ENCODE results near the gene PTPRD.

PTPRD gene

DNA sequence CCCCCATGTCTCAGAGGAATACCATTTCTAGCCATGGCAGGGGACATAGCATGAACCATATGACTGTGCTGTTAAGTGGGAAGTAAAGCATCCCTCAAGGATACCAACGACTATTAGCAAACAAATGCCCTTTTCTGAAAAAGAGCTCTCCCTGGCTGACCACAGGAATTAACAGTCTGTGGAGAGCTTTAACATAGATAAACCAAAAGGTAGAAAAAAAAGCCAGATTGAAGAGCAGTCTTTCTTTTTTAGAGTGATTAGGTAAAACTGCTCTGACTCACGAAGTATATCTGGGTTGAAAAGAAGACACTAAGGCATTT lies 2280.5 kb downstream of the PTPRD start:
- H3K9me3 ChIP-seq (ENCODE audit: control insufficient read depth, insufficient read depth, low read length) = no peaks in the 10 kb centered on the region; the same call in 1 of the 2 replicates
- no peaks in the 10 kb centered on the region for H3K36me3 ChIP-seq (ENCODE audit: insufficient read depth, low read length)
- no peaks in the 10 kb centered on the region for H3K4me1 ChIP-seq (ENCODE audit: insufficient read depth, low read length)
- no peak overlapping the region for H3K9ac ChIP-seq (ENCODE audit: low read depth, low read length)

DNA sequence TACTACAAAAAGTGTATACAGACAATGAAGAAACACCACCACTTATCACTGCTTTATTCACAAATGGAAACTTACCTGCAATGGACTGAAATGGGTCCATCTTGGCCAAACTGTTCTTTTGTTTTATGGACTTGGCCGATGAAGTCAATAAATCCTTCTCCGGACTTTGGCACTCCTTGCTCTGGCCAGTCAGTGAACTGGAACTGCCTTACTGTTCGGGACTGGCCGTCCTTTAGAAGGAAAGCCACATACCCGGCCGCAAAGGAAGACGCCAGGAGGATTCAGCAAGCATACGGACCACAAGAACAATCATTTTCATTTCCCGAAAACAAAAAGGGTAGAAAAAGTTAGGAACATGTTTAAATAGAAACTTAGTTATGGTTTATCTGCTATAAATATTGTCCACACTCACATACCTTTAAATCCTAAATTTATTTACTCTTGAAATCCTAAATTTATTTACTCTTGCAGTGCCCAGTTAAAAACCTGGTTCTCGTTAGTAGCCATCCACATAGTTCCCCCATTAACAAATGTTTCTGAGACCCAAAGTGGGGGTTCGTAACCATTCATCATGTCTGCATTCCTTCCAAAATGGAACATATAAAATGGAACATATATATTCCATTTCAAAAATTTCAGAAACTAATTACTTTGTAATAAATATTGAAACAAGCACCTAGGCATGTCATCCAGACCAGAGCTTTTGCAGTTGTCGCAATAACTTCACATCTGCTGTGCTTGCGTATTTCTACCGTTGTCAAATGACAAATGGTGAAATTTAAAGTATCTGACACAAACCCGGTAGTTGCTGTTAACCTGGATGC lies 2281.1 kb downstream of the PTPRD start:
- H3K4me1 ChIP-seq (ENCODE audit: insufficient read depth, low read length) = no peaks in the 10 kb centered on the region
- H3K36me3 ChIP-seq (ENCODE audit: insufficient read depth, low read length) = no peaks in the 10 kb centered on the region
- H3K9ac ChIP-seq (ENCODE audit: low read depth, low read length) = no peak overlapping the region
- H3K9me3 ChIP-seq (ENCODE audit: control insufficient read depth, insufficient read depth, low read length) = no peaks in the 10 kb centered on the region; the same call in 1 of the 2 replicates

GRCh38 chr9:8329561-8330283 lies 2283.1 kb downstream of the PTPRD start:
- no peaks in the 10 kb centered on the region; the same call in 1 of the 2 replicates for H3K9me3 ChIP-seq (ENCODE audit: control insufficient read depth, insufficient read depth, low read length)
- H3K4me1 ChIP-seq (ENCODE audit: insufficient read depth, low read length) = no peaks in the 10 kb centered on the region
- no peak overlapping the region for H3K9ac ChIP-seq (ENCODE audit: low read depth, low read length)
- H3K36me3 ChIP-seq (ENCODE audit: insufficient read depth, low read length) = no peaks in the 10 kb centered on the region

GRCh38 chr9:8315211-8315610 lies 2297.6 kb downstream of the PTPRD start:
- Histone ChIP-seq H3K9me3 (ENCODE audit: control insufficient read depth, insufficient read depth, low read length) (no peaks in the 10 kb centered on the region), H3K4me1 (ENCODE audit: insufficient read depth, low read length) (no peaks in the 10 kb centered on the region), H3K9ac (ENCODE audit: low read depth, low read length) (no peak overlapping the region), H3K36me3 (ENCODE audit: insufficient read depth, low read length) (no peaks in the 10 kb centered on the region)

DNA sequence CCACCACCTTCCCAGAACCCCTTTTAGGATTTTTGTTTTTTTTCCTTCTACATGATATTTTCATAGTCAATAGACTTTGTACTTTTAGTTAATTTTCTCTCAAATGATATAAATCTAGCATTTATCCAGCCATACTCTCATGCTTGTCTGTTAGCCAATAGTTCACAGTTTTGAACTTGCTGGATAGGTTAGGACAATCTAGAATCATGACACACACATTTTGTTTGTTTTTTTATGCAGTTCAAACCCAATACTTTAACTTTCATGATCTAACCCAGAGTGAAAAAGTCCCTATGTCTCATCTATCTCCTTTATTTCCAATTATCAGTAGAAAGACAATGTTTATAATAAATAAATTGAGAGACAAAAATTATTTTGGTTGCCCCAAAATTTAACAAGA lies 2303.5 kb downstream of the PTPRD start:
- H3K9ac ChIP-seq (ENCODE audit: low read depth, low read length) = no peak overlapping the region
- H3K4me1 ChIP-seq (ENCODE audit: insufficient read depth, low read length) = no peaks in the 10 kb centered on the region
- no peaks in the 10 kb centered on the region for H3K9me3 ChIP-seq (ENCODE audit: control insufficient read depth, insufficient read depth, low read length)
- H3K36me3 ChIP-seq (ENCODE audit: insufficient read depth, low read length) = no peaks in the 10 kb centered on the region

DNA sequence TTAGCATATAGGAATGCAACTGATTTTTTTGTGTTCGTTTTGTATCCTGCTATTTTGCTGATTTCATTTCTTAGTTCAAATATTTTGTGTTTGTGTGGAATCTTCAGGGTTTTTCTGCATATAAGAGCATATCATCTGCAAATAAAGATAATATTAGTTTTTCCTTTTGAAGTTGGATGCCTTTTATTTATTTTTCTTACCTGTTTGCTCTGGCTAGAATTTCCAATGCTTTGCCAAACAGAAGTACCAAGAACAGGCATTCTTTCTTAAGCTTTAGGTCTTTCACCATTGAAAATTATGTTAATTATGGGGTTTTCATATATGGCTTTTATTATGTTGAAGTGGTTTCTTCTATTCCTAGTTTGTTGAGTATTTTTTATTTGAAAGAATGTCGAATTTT lies 2308.1 kb downstream of the PTPRD start:
- Histone ChIP-seq H3K4me1 (ENCODE audit: insufficient read depth, low read length) (no peaks in the 10 kb centered on the region), H3K9me3 (ENCODE audit: control insufficient read depth, insufficient read depth, low read length) (0 out of 2 replicates have a peak, but pooled peaks cover 4% of the 10 kb centered on the region), H3K36me3 (ENCODE audit: insufficient read depth, low read length) (no peaks in the 10 kb centered on the region)

GRCh38 chr9:8301296-8301695 lies 2311.5 kb downstream of the PTPRD start:
- Histone ChIP-seq H3K4me1 (ENCODE audit: insufficient read depth, low read length) (no peaks in the 10 kb centered on the region), H3K36me3 (ENCODE audit: insufficient read depth, low read length) (no peaks in the 10 kb centered on the region), H3K9me3 (ENCODE audit: control insufficient read depth, insufficient read depth, low read length) (0 out of 2 replicates have a peak, but pooled peaks cover 4% of the 10 kb centered on the region), H3K9ac (ENCODE audit: low read depth, low read length) (no peak overlapping the region)

More for the DNA sequence above, 2308.1 kb downstream of the PTPRD start:
- no peak overlapping the region for H3K9ac ChIP-seq (ENCODE audit: low read depth, low read length)

DNA sequence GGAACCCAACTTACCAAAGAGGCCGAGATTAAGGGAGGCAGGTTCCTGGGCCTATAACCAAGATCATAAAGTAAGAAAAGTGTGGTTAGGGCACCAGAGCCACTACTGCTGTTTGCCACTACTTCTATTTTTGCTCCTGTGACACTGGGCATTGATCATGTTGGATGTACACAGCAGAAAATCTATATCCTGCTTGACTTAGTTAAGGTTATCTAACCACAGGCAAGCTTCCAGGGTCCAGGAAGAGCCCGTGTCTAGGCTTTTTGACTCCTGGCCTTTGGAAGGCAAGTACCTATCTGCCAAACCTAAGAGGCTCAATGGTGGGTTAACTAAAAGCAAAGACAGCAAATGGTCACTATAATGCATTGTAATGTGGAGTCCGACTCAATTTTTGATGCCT lies 2315.8 kb downstream of the PTPRD start:
- no peaks in the 10 kb centered on the region for H3K36me3 ChIP-seq (ENCODE audit: insufficient read depth, low read length)
- H3K9me3 ChIP-seq (ENCODE audit: control insufficient read depth, insufficient read depth, low read length) = 0 out of 2 replicates have a peak, but pooled peaks cover 2% of the 10 kb centered on the region
- no peaks in the 10 kb centered on the region for H3K4me1 ChIP-seq (ENCODE audit: insufficient read depth, low read length)
- H3K9ac ChIP-seq (ENCODE audit: low read depth, low read length) = no peak overlapping the region

- H3K4me1 ChIP-seq (ENCODE audit: insufficient read depth, low read length) = no peaks in the 10 kb centered on the region
- 0 out of 2 replicates have a peak, but pooled peaks cover 2% of the 10 kb centered on the region for H3K9me3 ChIP-seq (ENCODE audit: control insufficient read depth, insufficient read depth, low read length)
These were observed 2320.1 kb downstream of the PTPRD start for GRCh38 chr9:8292657-8293056.

GRCh38 chr9:8289681-8290080 lies 2323.1 kb downstream of the PTPRD start:
- H3K9me3 ChIP-seq (ENCODE audit: control insufficient read depth, insufficient read depth, low read length) = 0 out of 2 replicates have a peak, but pooled peaks cover 2% of the 10 kb centered on the region

More at GRCh38 chr9:8292657-8293056, 2320.1 kb downstream of the PTPRD start:
- H3K36me3 ChIP-seq (ENCODE audit: insufficient read depth, low read length) = no peaks in the 10 kb centered on the region
- H3K9ac ChIP-seq (ENCODE audit: low read depth, low read length) = no peak overlapping the region

GRCh38 chr9:8287970-8288369 lies 2324.8 kb downstream of the PTPRD start:
- Histone ChIP-seq H3K9me3 (ENCODE audit: control insufficient read depth, insufficient read depth, low read length) (no peaks in the 10 kb centered on the region), H3K9ac (ENCODE audit: low read depth, low read length) (no peak overlapping the region), H3K4me1 (ENCODE audit: insufficient read depth, low read length) (no peaks in the 10 kb centered on the region; the same call in 1 of the 2 replicates), H3K36me3 (ENCODE audit: insufficient read depth, low read length) (no peaks in the 10 kb centered on the region)

More at GRCh38 chr9:8289681-8290080, 2323.1 kb downstream of the PTPRD start:
- Histone ChIP-seq H3K4me1 (ENCODE audit: insufficient read depth, low read length) (no peaks in the 10 kb centered on the region), H3K9ac (ENCODE audit: low read depth, low read length) (no peak overlapping the region), H3K36me3 (ENCODE audit: insufficient read depth, low read length) (no peaks in the 10 kb centered on the region)

DNA sequence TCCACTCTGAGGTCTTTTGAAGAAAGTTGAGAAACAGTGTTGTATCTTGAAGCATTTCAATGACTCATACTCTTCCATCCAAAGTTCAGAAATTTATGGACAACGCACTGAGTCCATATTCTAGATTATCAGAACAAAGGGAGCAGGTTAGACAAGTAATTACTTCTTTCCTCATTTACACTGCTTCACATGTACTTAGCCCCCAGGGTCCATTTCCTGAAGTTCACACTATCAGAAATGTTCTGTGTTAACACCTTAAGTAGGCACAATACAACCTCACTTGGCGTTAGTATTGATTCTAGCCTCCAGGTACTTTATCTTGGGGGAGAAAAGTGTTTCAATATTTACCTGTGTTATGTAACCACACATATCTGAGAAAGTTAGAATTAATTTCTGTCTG lies 2325.3 kb downstream of the PTPRD start:
- Histone ChIP-seq H3K36me3 (ENCODE audit: insufficient read depth, low read length) (no peaks in the 10 kb centered on the region), H3K9ac (ENCODE audit: low read depth, low read length) (no peak overlapping the region), H3K4me1 (ENCODE audit: insufficient read depth, low read length) (no peaks in the 10 kb centered on the region; the same call in 1 of the 2 replicates), H3K9me3 (ENCODE audit: control insufficient read depth, insufficient read depth, low read length) (no peaks in the 10 kb centered on the region)

GRCh38 chr9:8284884-8285283 lies 2327.9 kb downstream of the PTPRD start:
- H3K4me1 ChIP-seq (ENCODE audit: insufficient read depth, low read length) = no peaks in the 10 kb centered on the region; the same call in 1 of the 2 replicates
- H3K9ac ChIP-seq (ENCODE audit: low read depth, low read length) = no peak overlapping the region
- no peaks in the 10 kb centered on the region for H3K9me3 ChIP-seq (ENCODE audit: control insufficient read depth, insufficient read depth, low read length)
- no peaks in the 10 kb centered on the region for H3K36me3 ChIP-seq (ENCODE audit: insufficient read depth, low read length)

- Histone ChIP-seq H3K4me1 (ENCODE audit: insufficient read depth, low read length) (no peaks in the 10 kb centered on the region; the same call in 1 of the 2 replicates), H3K9ac (ENCODE audit: low read depth, low read length) (no peak overlapping the region), H3K36me3 (ENCODE audit: insufficient read depth, low read length) (no peaks in the 10 kb centered on the region), H3K9me3 (ENCODE audit: control insufficient read depth, insufficient read depth, low read length) (no peaks in the 10 kb centered on the region)
These were observed 2330.3 kb downstream of the PTPRD start for GRCh38 chr9:8282535-8282934.
